Activated CD4-positive, alpha-beta memory T cell treated with anti-CD3 and anti-CD28 coated beads for 36 hours (primary cell): ENCODE data around the gene MME. TPM values are rescaled to one million over a fixed set of nuclear protein-coding genes. Genes with fewer than 3 reads are reported as not detected.

Experiments used
- total RNA-seq, 2 experiments: library from RNA; stranded (reverse); gene quantifications; one replicate each; pipeline ENCODE4 v1.2.3, GENCODE V29; 2021

MME gene
- total RNA-seq, 2 experiments from 2014 or later = not detected

Other genes with a start within 250 kb of the MME start
- not detected for gene STRIT1, start 213.4 kb downstream of the MME start, total RNA-seq